Measurements from ENCODE around the gene CRTAC1. TPM values are rescaled to one million over a fixed set of nuclear protein-coding genes. Genes with fewer than 3 reads are reported as not detected.

The CRTAC1 gene
- total and polyA plus RNA-seq, 4 donors: 0.14 to 0.33 (median 0.26) TPM

GRCh38 chr10:97974526-97975525 lies 55.6 kb downstream of the CRTAC1 start:
- no peak for DNase-seq (ENCODE audit: low spot score)
- no peak for TF ChIP-seq GABPA (IDR thresholded peaks at IDR 0.05 in 1 of 2, conservative IDR thresholded peaks at IDR 0.05 in 1 of 2)
- TF ChIP-seq ATF3 (IDR thresholded peaks at IDR 0.05): no peak
- TF ChIP-seq ZBTB33 (IDR thresholded peaks at IDR 0.05): no peak
- TF ChIP-seq REST (IDR thresholded peaks at IDR 0.05): no peak
- TF ChIP-seq HNF4G (IDR thresholded peaks at IDR 0.05): no peak
- TF ChIP-seq EGR1 (IDR thresholded peaks at IDR 0.05; ENCODE audit: low read depth in 2 of 2): no peak
- TF ChIP-seq TAF1 (conservative IDR thresholded peaks at IDR 0.05): no peak
- no peak for TF ChIP-seq FOXA2 (IDR thresholded peaks at IDR 0.05)
- TF ChIP-seq NR2F2 (IDR thresholded peaks at IDR 0.05): no peak
- TF ChIP-seq HNF4A (conservative IDR thresholded peaks at IDR 0.05): no peak
- TF ChIP-seq FOXA1 (IDR thresholded peaks at IDR 0.05): no peak
- TF ChIP-seq YY1 (IDR thresholded peaks at IDR 0.05): no peak
- TF ChIP-seq RXRA (IDR thresholded peaks at IDR 0.05): no peak
- TF ChIP-seq SP1 (IDR thresholded peaks at IDR 0.05): no peak
- no peak for TF ChIP-seq MAX (IDR thresholded peaks at IDR 0.05)
- Histone ChIP-seq H3K9me3 (ENCODE audit: control insufficient read depth in 4 of 4, low read length in 3 of 4) (no peaks in the 10 kb centered on the region), H3K27ac (ENCODE audit: low read depth in 1 of 2, low read length in 2 of 2) (no peak overlapping the region), H3K4me1 (ENCODE audit: control insufficient read depth in 4 of 4, insufficient read depth in 4 of 4, low read length in 3 of 4) (no peaks in the 10 kb centered on the region), H3K4me3 (ENCODE audit: low read depth in 1 of 3, low read length in 3 of 3) (no peak overlapping the region), H3K9ac (ENCODE audit: low read depth in 1 of 2, low read length in 2 of 2) (no peak overlapping the region), H3K27me3 (ENCODE audit: control insufficient read depth in 4 of 4, insufficient read depth in 4 of 4, low read length in 3 of 4) (peaks cover under 1 to 7% (median 4%) of the 10 kb centered on the region in 4 donors), H3K36me3 (ENCODE audit: control insufficient read depth in 4 of 4, insufficient read depth in 3 of 4, low read depth in 1 of 4, low read length in 3 of 4) (no peaks in the 10 kb centered on the region)
- 37% methylated on average over 57 of the region's 57 CpGs for WGBS

- no peak overlapping the region for H3K27ac ChIP-seq (ENCODE audit: low read depth in 1 of 2, low read length in 2 of 2)
- H3K4me1 ChIP-seq (ENCODE audit: control insufficient read depth in 4 of 4, insufficient read depth in 4 of 4, low read length in 3 of 4): no peaks in the 10 kb centered on the region
- H3K36me3 ChIP-seq (ENCODE audit: control insufficient read depth in 4 of 4, insufficient read depth in 3 of 4, low read depth in 1 of 4, low read length in 3 of 4): no peaks in the 10 kb centered on the region
- no peaks in the 10 kb centered on the region for H3K9me3 ChIP-seq (ENCODE audit: control insufficient read depth in 4 of 4, low read length in 3 of 4)
- TF ChIP-seq GABPA (IDR thresholded peaks at IDR 0.05 in 1 of 2, conservative IDR thresholded peaks at IDR 0.05 in 1 of 2): no peak
- no peak for TF ChIP-seq CTCF (IDR thresholded peaks at IDR 0.05; ENCODE audit: low read depth, low read length, missing input control)
- TF ChIP-seq FOXA1 (IDR thresholded peaks at IDR 0.05): no peak
- TF ChIP-seq TAF1 (conservative IDR thresholded peaks at IDR 0.05): no peak
- no peak for TF ChIP-seq JUND (IDR thresholded peaks at IDR 0.05)
- no peak for TF ChIP-seq NR2F2 (IDR thresholded peaks at IDR 0.05)
- no peak for TF ChIP-seq HNF4A (conservative IDR thresholded peaks at IDR 0.05)
- TF ChIP-seq RXRA (IDR thresholded peaks at IDR 0.05): no peak
- TF ChIP-seq SP1 (IDR thresholded peaks at IDR 0.05): no peak
- no peak for TF ChIP-seq ZBTB33 (IDR thresholded peaks at IDR 0.05)
- no peak for TF ChIP-seq YY1 (IDR thresholded peaks at IDR 0.05)
- TF ChIP-seq HNF4G (IDR thresholded peaks at IDR 0.05): no peak
- no peak for TF ChIP-seq ATF3 (IDR thresholded peaks at IDR 0.05)
- DNase-seq (ENCODE audit: low spot score): no peak
- H3K9ac ChIP-seq (ENCODE audit: low read depth in 1 of 2, low read length in 2 of 2): no peak overlapping the region
- peaks cover 3 to 7% (median 4%) of the 10 kb centered on the region in 4 donors for H3K27me3 ChIP-seq (ENCODE audit: control insufficient read depth in 4 of 4, insufficient read depth in 4 of 4, low read length in 3 of 4)
- 58% methylated on average over 16 of the region's 16 CpGs for WGBS
- no peak overlapping the region for H3K4me3 ChIP-seq (ENCODE audit: low read depth in 1 of 3, low read length in 3 of 3)
Observed at GRCh38 chr10:97974100-97974499, 56.3 kb downstream of the CRTAC1 start.

Data from liver (tissue), 9 donors.